Keratinocyte (primary cell): ENCODE measurements around the gene RFC1.

Experiments used
- CTCF ChIP-seq, 3 experiments: IDR thresholded peaks in 1 of 3; conservative IDR thresholded peaks in 1 of 3; optimal IDR thresholded peaks in 1 of 3; 2 replicates in 2 of 3; 3 replicates in 1 of 3; pipeline versions ENCODE3 to v1.5.1; 2011; ENCODE audit warnings: low read length in 3 of 3, mild to moderate bottlenecking in 3 of 3, moderate library complexity in 2 of 3, control low read depth in 1 of 3, inconsistent platforms in 1 of 3; ENCODE audit not compliant: insufficient read depth in 2 of 3; ENCODE audit errors: extremely low read depth in 1 of 3
- EZH2 ChIP-seq: IDR thresholded peaks from one replicate; pipeline ENCODE4 v1.6.1; 2012; ENCODE audit warnings: inconsistent platforms, mild to moderate bottlenecking, low read length, moderate library complexity

- no peak for TF ChIP-seq CTCF (optimal IDR thresholded peaks at IDR 0.05 in 1 of 3, IDR thresholded peaks at IDR 0.05 in 1 of 3, conservative IDR thresholded peaks at IDR 0.05 in 1 of 3; ENCODE audit: extremely low read depth in 1 of 3, insufficient read depth in 2 of 3, low read length in 3 of 3)
- no peak for TF ChIP-seq EZH2
These were observed 26.2 kb downstream of the RFC1 start for GRCh38 chr4:39339968-39340367.
